ENCODE results near the gene INPP5F.

INPP5F gene

GRCh38 chr10:119725828-119726675 is at the start of gene INPP5F:
INPP5F (plus strand) TSS chr10:119726050; CDS start chr10:119726263, 213 bp downstream.
- DNase-seq (ENCODE audit: low read depth), result peak; percentile 97
- H3K4me3 ChIP-seq (ENCODE audit: low read length), result peak within 1 kb of the TSS; percentile 71
- peak; percentile 18; the same call in 1 of the 2 replicates for TF ChIP-seq CTCF (conservative IDR thresholded peaks at IDR 0.05; ENCODE audit: low read length)

GRCh38 chr10:119677126-119677525 is 48.7 kb upstream of the INPP5F start:
- TF ChIP-seq CTCF (conservative IDR thresholded peaks at IDR 0.05; ENCODE audit: low read length), result no peak
- no peak for DNase-seq (ENCODE audit: low read depth)

GRCh38 chr10:119677904-119678755 is 47.7 kb upstream of the INPP5F start:
- H3K4me3 ChIP-seq (ENCODE audit: low read length), result no peak overlapping the region
- DNase-seq (ENCODE audit: low read depth), result no peak
- TF ChIP-seq CTCF (conservative IDR thresholded peaks at IDR 0.05; ENCODE audit: low read length), result no peak

More at GRCh38 chr10:119677126-119677525, 48.7 kb upstream of the INPP5F start:
- H3K4me3 ChIP-seq (ENCODE audit: low read length), result no peak overlapping the region

GRCh38 chr10:119679480-119679829 is 46.4 kb upstream of the INPP5F start:
- no peak for TF ChIP-seq CTCF (conservative IDR thresholded peaks at IDR 0.05; ENCODE audit: low read length)
- no peak overlapping the region for H3K4me3 ChIP-seq (ENCODE audit: low read length)
- no peak for DNase-seq (ENCODE audit: low read depth)

- no peak for TF ChIP-seq CTCF (conservative IDR thresholded peaks at IDR 0.05; ENCODE audit: low read length)
- DNase-seq (ENCODE audit: low read depth), result peak; percentile 82
- H3K4me3 ChIP-seq (ENCODE audit: low read length), result no peak overlapping the region
Observed at GRCh38 chr10:119680050-119680449, 45.8 kb upstream of the INPP5F start.

- no peak overlapping the region for H3K4me3 ChIP-seq (ENCODE audit: low read length)
- no peak for TF ChIP-seq CTCF (conservative IDR thresholded peaks at IDR 0.05; ENCODE audit: low read length)
- DNase-seq (ENCODE audit: low read depth), result peak; percentile 23
Observed at GRCh38 chr10:119680650-119681081, 45.2 kb upstream of the INPP5F start.

Measured in AG10803 (cell line).